A549 (cell line): ENCODE results near the gene FBXO15. TPM values are rescaled to one million over a fixed set of nuclear protein-coding genes. Genes with fewer than 3 reads are reported as not detected.

Source experiments
- ATAC-seq, 2 experiments: fragments of 200-7000 bp in 1 of 2; fragments of >200 bp in 1 of 2; cut with Nextera tagmentation in 1 of 2; cut with Tn5 transposase in 1 of 2; 3 replicates each; pipeline versions ENCODE4 v1.8.0 to v1.9.1; 2018 to 2020; ENCODE audit warnings: mild to moderate bottlenecking in 1 of 2, moderate library complexity in 1 of 2
- CTCF ChIA-PET: fragments of 300-600 bp; sonication (Branson Sonifier 250); formaldehyde crosslinking; extraction: SDS; loops from one replicate; lab custom pipeline; 2021; ENCODE audit warnings: antibody characterized with exemption, inconsistent platforms; lab: Yijun Ruan, JAX
- POLR2A ChIA-PET: fragments of 350-600 bp; formaldehyde crosslinking; extraction: SDS; loops from one replicate; lab custom pipeline; 2021; ENCODE audit warnings: antibody characterized with exemption, inconsistent platforms; lab: Yijun Ruan, JAX
- DNase-seq, 2 experiments: peaks; one replicate each; pipeline versions ENCODE4 v3.0.0 to v3.0.0-alpha.2; 2011 to 2016; ENCODE audit warnings: low read depth in 1 of 2, low spot score in 1 of 2
- FAIRE-seq: peaks from 2 replicates; lab custom pipeline; 2011; peaks lifted over from hg19 to GRCh38; lab: Jason Lieb, UNC
- H3K27ac ChIP-seq, 2 experiments: fragments of >200 bp; sonication (Bioruptor Twin); formaldehyde crosslinking; 3 replicates each; pipeline ENCODE4 v1.5.1; 2016 to 2017
- H3K4me1 ChIP-seq: fragments of >200 bp; sonication (Bioruptor Twin); formaldehyde crosslinking; 3 replicates; pipeline ENCODE4 v1.6.1; 2016
- H3K4me2 ChIP-seq: fragments of >200 bp; sonication (Bioruptor Twin); formaldehyde crosslinking; 3 replicates; pipeline ENCODE4 v1.6.1; 2016
- H3K4me3 ChIP-seq: fragments of >200 bp; sonication (Bioruptor Twin); formaldehyde crosslinking; 3 replicates; pipeline ENCODE4 v1.5.1; 2016
- H3K9me3 ChIP-seq: fragments of >200 bp; sonication (Bioruptor Twin); formaldehyde crosslinking; 3 replicates; pipeline ENCODE4 v1.6.1; 2016
- CEBPB ChIP-seq, 2 experiments: fragments of >200 bp in 1 of 2; sonication (Bioruptor Twin) in 1 of 2; formaldehyde crosslinking in 1 of 2; IDR thresholded peaks; 2 replicates each; pipeline ENCODE4 v1.6.1; 2012 to 2016
- CHD2 ChIP-seq: fragments of 150-350 bp; IDR thresholded peaks from 2 replicates; pipeline ENCODE4 v1.6.1; 2014; ENCODE audit warnings: low read length; ENCODE audit not compliant: partially characterized antibody
- FOSL2 ChIP-seq, 2 experiments: fragments of 450-650 bp in 1 of 2; fragments of >200 bp in 1 of 2; sonication (Bioruptor Twin) in 1 of 2; formaldehyde crosslinking; IDR thresholded peaks; 2 replicates each; pipeline versions ENCODE4 v1.5.0 to v1.6.1; 2016 to 2020; ENCODE audit warnings: mild to moderate bottlenecking in 1 of 2, moderate library complexity in 1 of 2
- GATA3 ChIP-seq: IDR thresholded peaks from 2 replicates; pipeline ENCODE4 v1.6.1; 2012; ENCODE audit warnings: borderline replicate concordance
- HDAC2 ChIP-seq: fragments of 200-600 bp; sonication (generic); IDR thresholded peaks from 2 replicates; pipeline ENCODE4 v1.6.1; 2016
- HOXA7 ChIP-seq: fragments of 250-450 bp; sonication (Bioruptor Pico); IDR thresholded peaks from 2 replicates; pipeline ENCODE4 v1.5.0; 2020; ENCODE audit warnings: mild to moderate bottlenecking, moderate library complexity
- HOXB13 ChIP-seq: fragments of 250-450 bp; sonication (Bioruptor Pico); IDR thresholded peaks from 2 replicates; pipeline ENCODE4 v1.5.0; 2020; ENCODE audit warnings: low read depth, mild to moderate bottlenecking, moderate library complexity
- HOXB5 ChIP-seq: fragments of 250-450 bp; sonication (Bioruptor Pico); IDR thresholded peaks from 2 replicates; pipeline ENCODE4 v1.5.0; 2020; ENCODE audit warnings: mild to moderate bottlenecking, moderate library complexity
- JUN ChIP-seq, 2 experiments: fragments of >200 bp; sonication (Bioruptor Twin); formaldehyde crosslinking; IDR thresholded peaks; 2 replicates in 1 of 2; 3 replicates in 1 of 2; pipeline ENCODE4 v1.6.1; 2016 to 2017
- JUNB ChIP-seq: fragments of >200 bp; sonication (Bioruptor Twin); formaldehyde crosslinking; IDR thresholded peaks from 2 replicates; pipeline ENCODE4 v1.6.1; 2016
- MAFK ChIP-seq: fragments of 450-650 bp; IDR thresholded peaks from 2 replicates; pipeline ENCODE4 v1.6.1; 2014; ENCODE audit not compliant: partially characterized antibody
- NFE2L2 ChIP-seq: fragments of 150-350 bp; conservative IDR thresholded peaks from 2 replicates; pipeline ENCODE4 v1.6.1; 2014; ENCODE audit warnings: low read length
- RAD21 ChIP-seq, 2 experiments: fragments of >200 bp in 1 of 2; sonication (Bioruptor Twin) in 1 of 2; formaldehyde crosslinking in 1 of 2; IDR thresholded peaks in 1 of 2; conservative IDR thresholded peaks in 1 of 2; 2 replicates in 1 of 2; 3 replicates in 1 of 2; pipeline ENCODE4 v1.6.1; 2012 to 2018; ENCODE audit warnings: inconsistent platforms in 1 of 2
- RFX5 ChIP-seq: fragments of 450-650 bp; IDR thresholded peaks from 2 replicates; pipeline ENCODE4 v1.7.1; 2014; ENCODE audit warnings: antibody characterized with exemption, mild to moderate bottlenecking, moderate library complexity
- SREBF2 ChIP-seq: fragments of 450-650 bp; IDR thresholded peaks from 2 replicates; pipeline ENCODE4 v1.6.1; 2014; ENCODE audit warnings: mild to moderate bottlenecking, moderate library complexity
- TP53 ChIP-seq: fragments of 250-450 bp; sonication (Bioruptor Pico); IDR thresholded peaks from 2 replicates; pipeline ENCODE4 v1.5.0; 2021; ENCODE audit warnings: mild to moderate bottlenecking, moderate library complexity
- ZC3H11A ChIP-seq: fragments of 450-650 bp; IDR thresholded peaks from 2 replicates; pipeline ENCODE4 v1.6.1; 2014; ENCODE audit warnings: antibody characterized with exemption, mild to moderate bottlenecking
- ZSCAN20 ChIP-seq: fragments of 250-450 bp; sonication (Bioruptor Pico); IDR thresholded peaks from 2 replicates; pipeline ENCODE4 v1.8.0; 2022; ENCODE audit warnings: mild to moderate bottlenecking, moderate library complexity
- WGBS: methylation state at CpG from one replicate; pipeline ENCODE4 v1.1.6; 2017; ENCODE audit errors: missing lambda C conversion rate; 5-methylcytosine and 5-hydroxymethylcytosine counted together
- polyA plus RNA-seq, 4 experiments: library from polyadenylated mRNA; depleted of rRNA in 3 of 4; stranded (reverse); fragments of >200 nt; fragmentation: RNase III in 1 of 4; extraction: RNeasy Plus Mini Kit Qiagen cat#74134 plus additional on column Dnase treatment in 1 of 4; gene quantifications; 2 replicates in 3 of 4; 3 replicates in 1 of 4; pipeline ENCODE4 v1.2.3, GENCODE V29; 2011 to 2017
- TF ChIP-seq, protein P1 (sequence below): fragments of >200 bp; sonication (Bioruptor Twin); formaldehyde crosslinking; IDR thresholded peaks from 2 replicates; pipeline ENCODE4 v1.6.1; 2016
- TF ChIP-seq, protein P2 (sequence below): fragments of >200 bp; sonication (Bioruptor Twin); formaldehyde crosslinking; IDR thresholded peaks from 3 replicates; pipeline ENCODE4 v1.5.1; 2016
- TF ChIP-seq, protein P3 (sequence below): fragments of 250-450 bp; sonication (Bioruptor Pico); IDR thresholded peaks from 2 replicates; pipeline ENCODE4 v1.5.0; 2020; ENCODE audit warnings: low read depth, mild to moderate bottlenecking, moderate library complexity
- TF ChIP-seq, protein P4 (sequence below): IDR thresholded peaks from 2 replicates; pipeline ENCODE4 v1.6.1; 2012
- TF ChIP-seq, protein P5 (sequence below): fragments of 200-600 bp; sonication (generic); IDR thresholded peaks from 2 replicates; pipeline ENCODE4 v1.6.1; 2016; ENCODE audit warnings: antibody characterized with exemption, mild to moderate bottlenecking, moderate library complexity
- TF ChIP-seq, protein P6 (sequence below): IDR thresholded peaks from 2 replicates; pipeline ENCODE4 v1.6.1; 2012; ENCODE audit warnings: low read depth, borderline replicate concordance

FBXO15 gene
- polyA plus RNA-seq, 2 of the 4 experiments (the other 2 are of a cell fraction), result 1.3 to 2.3 TPM

DNA sequence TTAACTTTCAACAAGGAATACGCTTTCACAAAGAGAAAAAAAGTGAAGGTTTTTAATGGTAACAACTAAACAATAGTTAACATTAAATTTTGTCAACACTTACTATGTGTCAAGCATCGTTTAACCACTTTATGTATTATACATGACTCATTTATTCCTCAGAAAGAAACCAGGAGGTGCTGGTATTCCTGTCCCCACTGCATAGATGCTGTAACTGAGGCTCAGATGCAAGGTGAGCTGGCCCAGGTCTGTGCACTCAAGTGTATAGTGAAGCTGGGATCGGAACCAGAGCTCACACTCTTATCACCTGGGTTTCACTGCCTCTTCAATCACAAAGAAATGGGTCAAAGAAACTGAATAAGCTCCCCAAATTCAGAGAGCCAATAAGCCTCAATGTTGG lies 16.5 kb downstream of the FBXO15 start:
- Histone ChIP-seq H3K27ac (no peak overlapping the region), H3K4me3 (no peak overlapping the region), H3K4me1 (no peaks in the 10 kb centered on the region), H3K4me2 (no peak overlapping the region), H3K9me3 (no peaks in the 10 kb centered on the region)
- ChIA-PET POLR2A (no interaction called here), CTCF (no interaction called here)
- ATAC-seq, result no peak
- DNase-seq, result no peak
- FAIRE-seq, result no peak
- WGBS, result 50% methylated on average over 3 of the region's 3 CpGs
- TF ChIP-seq HOXB5 (no peak), JUNB (no peak), RAD21 (conservative IDR thresholded peaks at IDR 0.05 in 1 of 2, IDR thresholded peaks at IDR 0.05 in 1 of 2) (no peak), CEBPB (IDR thresholded peaks at IDR 0.05) (no peak), HOXB13 (no peak), GATA3 (no peak), HOXA7 (no peak), FOSL2 (IDR thresholded peaks at IDR 0.05) (no peak), FOSL2 (CRISPR knock-in tag; IDR thresholded peaks at IDR 0.05) (no peak), MAFK (no peak), JUN (IDR thresholded peaks at IDR 0.05) (no peak), RFX5 (no peak), TP53 (CRISPR knock-in tag) (no peak), HDAC2 (no peak), ZC3H11A (no peak), CHD2 (no peak)
- TF ChIP-seq, protein P1, sequence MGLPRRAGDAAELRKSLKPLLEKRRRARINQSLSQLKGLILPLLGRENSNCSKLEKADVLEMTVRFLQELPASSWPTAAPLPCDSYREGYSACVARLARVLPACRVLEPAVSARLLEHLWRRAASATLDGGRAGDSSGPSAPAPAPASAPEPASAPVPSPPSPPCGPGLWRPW, result no peak
- TF ChIP-seq, protein P2, sequence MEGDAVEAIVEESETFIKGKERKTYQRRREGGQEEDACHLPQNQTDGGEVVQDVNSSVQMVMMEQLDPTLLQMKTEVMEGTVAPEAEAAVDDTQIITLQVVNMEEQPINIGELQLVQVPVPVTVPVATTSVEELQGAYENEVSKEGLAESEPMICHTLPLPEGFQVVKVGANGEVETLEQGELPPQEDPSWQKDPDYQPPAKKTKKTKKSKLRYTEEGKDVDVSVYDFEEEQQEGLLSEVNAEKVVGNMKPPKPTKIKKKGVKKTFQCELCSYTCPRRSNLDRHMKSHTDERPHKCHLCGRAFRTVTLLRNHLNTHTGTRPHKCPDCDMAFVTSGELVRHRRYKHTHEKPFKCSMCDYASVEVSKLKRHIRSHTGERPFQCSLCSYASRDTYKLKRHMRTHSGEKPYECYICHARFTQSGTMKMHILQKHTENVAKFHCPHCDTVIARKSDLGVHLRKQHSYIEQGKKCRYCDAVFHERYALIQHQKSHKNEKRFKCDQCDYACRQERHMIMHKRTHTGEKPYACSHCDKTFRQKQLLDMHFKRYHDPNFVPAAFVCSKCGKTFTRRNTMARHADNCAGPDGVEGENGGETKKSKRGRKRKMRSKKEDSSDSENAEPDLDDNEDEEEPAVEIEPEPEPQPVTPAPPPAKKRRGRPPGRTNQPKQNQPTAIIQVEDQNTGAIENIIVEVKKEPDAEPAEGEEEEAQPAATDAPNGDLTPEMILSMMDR, result no peak
- TF ChIP-seq, protein P3, sequence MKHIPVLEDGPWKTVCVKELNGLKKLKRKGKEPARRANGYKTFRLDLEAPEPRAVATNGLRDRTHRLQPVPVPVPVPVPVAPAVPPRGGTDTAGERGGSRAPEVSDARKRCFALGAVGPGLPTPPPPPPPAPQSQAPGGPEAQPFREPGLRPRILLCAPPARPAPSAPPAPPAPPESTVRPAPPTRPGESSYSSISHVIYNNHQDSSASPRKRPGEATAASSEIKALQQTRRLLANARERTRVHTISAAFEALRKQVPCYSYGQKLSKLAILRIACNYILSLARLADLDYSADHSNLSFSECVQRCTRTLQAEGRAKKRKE (CRISPR knock-in tag), result no peak
- TF ChIP-seq, protein P4, sequence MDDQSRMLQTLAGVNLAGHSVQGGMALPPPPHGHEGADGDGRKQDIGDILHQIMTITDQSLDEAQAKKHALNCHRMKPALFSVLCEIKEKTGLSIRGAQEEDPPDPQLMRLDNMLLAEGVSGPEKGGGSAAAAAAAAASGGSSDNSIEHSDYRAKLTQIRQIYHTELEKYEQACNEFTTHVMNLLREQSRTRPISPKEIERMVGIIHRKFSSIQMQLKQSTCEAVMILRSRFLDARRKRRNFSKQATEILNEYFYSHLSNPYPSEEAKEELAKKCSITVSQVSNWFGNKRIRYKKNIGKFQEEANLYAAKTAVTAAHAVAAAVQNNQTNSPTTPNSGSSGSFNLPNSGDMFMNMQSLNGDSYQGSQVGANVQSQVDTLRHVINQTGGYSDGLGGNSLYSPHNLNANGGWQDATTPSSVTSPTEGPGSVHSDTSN, result no peak

DNA sequence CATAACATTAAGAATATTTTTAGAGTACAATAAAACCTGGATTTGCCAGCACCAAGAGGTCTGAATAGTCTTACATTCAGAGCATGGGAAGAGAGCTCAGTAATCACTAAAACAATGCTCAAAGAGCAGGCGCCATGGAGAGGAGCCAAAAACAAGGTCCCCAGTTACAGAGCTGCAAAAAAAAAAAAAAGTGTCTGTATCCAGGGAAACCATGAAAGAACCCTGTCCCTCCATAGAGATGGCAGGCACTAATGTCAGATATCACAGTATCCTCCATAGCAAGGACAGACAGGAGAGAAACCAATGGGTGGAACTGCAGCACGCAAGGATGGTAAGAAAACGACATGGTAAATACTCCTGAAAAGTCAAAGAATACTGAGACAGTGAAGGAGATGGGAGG lies 19.5 kb downstream of the FBXO15 start:
- 54% methylated on average over 3 of the region's 3 CpGs for WGBS
- no peak for DNase-seq
- Histone ChIP-seq H3K9me3 (no peaks in the 10 kb centered on the region), H3K4me1 (no peaks in the 10 kb centered on the region), H3K4me2 (no peak overlapping the region), H3K4me3 (no peak overlapping the region), H3K27ac (no peak overlapping the region)
- ATAC-seq, result no peak
- ChIA-PET CTCF (no interaction called here), POLR2A (no interaction called here)
- FAIRE-seq, result no peak
- TF ChIP-seq RFX5 (no peak), ZSCAN20 (CRISPR knock-in tag) (no peak), SREBF2 (no peak), HOXB13 (no peak), FOSL2 (IDR thresholded peaks at IDR 0.05) (no peak), FOSL2 (CRISPR knock-in tag; IDR thresholded peaks at IDR 0.05) (no peak), NFE2L2 (no peak)
- TF ChIP-seq, protein P5, sequence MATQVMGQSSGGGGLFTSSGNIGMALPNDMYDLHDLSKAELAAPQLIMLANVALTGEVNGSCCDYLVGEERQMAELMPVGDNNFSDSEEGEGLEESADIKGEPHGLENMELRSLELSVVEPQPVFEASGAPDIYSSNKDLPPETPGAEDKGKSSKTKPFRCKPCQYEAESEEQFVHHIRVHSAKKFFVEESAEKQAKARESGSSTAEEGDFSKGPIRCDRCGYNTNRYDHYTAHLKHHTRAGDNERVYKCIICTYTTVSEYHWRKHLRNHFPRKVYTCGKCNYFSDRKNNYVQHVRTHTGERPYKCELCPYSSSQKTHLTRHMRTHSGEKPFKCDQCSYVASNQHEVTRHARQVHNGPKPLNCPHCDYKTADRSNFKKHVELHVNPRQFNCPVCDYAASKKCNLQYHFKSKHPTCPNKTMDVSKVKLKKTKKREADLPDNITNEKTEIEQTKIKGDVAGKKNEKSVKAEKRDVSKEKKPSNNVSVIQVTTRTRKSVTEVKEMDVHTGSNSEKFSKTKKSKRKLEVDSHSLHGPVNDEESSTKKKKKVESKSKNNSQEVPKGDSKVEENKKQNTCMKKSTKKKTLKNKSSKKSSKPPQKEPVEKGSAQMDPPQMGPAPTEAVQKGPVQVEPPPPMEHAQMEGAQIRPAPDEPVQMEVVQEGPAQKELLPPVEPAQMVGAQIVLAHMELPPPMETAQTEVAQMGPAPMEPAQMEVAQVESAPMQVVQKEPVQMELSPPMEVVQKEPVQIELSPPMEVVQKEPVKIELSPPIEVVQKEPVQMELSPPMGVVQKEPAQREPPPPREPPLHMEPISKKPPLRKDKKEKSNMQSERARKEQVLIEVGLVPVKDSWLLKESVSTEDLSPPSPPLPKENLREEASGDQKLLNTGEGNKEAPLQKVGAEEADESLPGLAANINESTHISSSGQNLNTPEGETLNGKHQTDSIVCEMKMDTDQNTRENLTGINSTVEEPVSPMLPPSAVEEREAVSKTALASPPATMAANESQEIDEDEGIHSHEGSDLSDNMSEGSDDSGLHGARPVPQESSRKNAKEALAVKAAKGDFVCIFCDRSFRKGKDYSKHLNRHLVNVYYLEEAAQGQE, result no peak
- TF ChIP-seq, protein P4, result no peak
- TF ChIP-seq, protein P6, sequence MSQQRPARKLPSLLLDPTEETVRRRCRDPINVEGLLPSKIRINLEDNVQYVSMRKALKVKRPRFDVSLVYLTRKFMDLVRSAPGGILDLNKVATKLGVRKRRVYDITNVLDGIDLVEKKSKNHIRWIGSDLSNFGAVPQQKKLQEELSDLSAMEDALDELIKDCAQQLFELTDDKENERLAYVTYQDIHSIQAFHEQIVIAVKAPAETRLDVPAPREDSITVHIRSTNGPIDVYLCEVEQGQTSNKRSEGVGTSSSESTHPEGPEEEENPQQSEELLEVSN, result no peak
